SIG-M5 treated with dmso at 0.1 percent for 504 hours (cell line): ENCODE results near the gene PTK6.

Source experiments
- DNase-seq: peaks from one replicate; lab custom pipeline; 2025; ENCODE audit not compliant: unreplicated experiment; lab: John Stamatoyannopoulos, UW

PTK6 gene

DNA sequence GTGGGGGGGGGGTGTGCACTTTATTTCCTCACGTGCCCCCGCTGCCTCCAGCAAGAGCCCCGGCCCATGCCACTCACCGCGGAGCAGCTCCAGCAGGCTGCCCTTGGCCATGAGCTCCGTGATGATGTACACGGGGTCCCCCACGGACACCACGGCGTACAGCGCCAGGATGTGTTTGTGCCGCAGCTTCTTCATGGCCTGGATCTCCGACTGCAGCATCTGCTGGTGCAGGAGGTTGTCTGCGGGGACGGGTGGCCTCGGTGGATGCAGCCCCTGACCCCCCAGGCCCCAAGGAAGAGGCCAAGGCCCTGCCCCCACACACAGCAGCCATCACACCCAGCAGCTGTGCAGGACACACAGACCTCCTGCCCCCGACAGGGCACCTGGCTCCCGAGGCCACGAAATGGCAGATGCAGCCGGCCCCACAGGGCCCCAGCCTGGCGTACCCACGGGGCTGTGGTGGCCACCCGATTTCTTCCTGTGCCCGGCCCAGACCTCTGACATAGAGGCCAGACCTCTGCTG lies 4.7 kb downstream of the PTK6 start:
- no peak for DNase-seq

- DNase-seq = no peak
Measured at GRCh38 chr20:63531686-63532448, 5.3 kb downstream of the PTK6 start.

GRCh38 chr20:63530788-63531160 lies 6.4 kb downstream of the PTK6 start:
- DNase-seq = no peak

DNA sequence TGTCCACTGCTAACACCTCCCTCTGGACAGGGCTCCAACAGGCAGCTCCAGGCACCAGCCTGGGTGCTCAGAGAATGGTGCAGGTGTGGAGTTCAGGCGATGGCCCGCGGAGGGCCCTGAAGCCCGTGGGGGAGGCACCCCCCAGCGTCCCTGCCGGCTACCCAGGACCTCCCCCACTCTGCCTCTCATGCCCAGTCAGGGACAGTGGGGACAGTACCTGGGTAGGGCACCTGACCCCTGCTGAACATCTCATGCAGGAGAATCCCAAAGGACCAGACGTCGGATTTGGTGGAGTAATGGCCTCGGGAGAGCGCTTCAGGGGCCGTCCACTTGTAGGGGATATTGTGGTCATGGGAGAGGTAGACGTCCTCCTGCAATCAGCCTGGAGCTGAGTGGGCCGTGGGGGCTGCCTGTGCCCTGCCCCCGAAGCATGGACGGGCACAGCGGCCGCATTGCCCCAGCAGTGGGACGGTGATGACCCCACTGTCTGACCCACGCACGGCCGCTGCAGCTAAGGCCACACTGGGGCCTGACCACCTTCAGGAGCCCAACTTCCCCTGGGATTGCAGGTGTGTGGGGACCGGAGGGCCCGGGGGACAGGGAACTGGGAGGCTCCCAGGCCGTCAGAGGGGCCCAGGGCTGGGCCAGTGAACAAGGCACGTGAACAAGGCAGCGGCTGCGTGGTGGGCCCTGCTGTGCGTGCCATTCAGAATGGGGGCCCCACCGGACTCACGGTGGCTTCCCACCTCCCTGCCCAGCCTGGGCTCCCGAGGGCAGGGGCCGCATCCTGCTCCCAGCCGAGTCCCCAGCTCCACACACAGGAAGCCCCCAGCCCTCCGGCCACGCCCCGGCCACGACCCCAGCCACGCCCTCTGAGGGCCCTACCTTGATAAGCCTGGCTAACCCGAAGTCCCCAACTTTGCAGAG lies 7.1 kb downstream of the PTK6 start:
- no peak for DNase-seq

GRCh38 chr20:63529180-63529860 lies 7.9 kb downstream of the PTK6 start:
- no peak for DNase-seq

- no peak for DNase-seq
Measured at GRCh38 chr20:63527184-63527583, 10.0 kb downstream of the PTK6 start.

- DNase-seq = no peak
Measured at GRCh38 chr20:63525971-63526370, 11.2 kb downstream of the PTK6 start.

GRCh38 chr20:63525185-63525584 lies 12.0 kb downstream of the PTK6 start:
- DNase-seq = no peak

DNA sequence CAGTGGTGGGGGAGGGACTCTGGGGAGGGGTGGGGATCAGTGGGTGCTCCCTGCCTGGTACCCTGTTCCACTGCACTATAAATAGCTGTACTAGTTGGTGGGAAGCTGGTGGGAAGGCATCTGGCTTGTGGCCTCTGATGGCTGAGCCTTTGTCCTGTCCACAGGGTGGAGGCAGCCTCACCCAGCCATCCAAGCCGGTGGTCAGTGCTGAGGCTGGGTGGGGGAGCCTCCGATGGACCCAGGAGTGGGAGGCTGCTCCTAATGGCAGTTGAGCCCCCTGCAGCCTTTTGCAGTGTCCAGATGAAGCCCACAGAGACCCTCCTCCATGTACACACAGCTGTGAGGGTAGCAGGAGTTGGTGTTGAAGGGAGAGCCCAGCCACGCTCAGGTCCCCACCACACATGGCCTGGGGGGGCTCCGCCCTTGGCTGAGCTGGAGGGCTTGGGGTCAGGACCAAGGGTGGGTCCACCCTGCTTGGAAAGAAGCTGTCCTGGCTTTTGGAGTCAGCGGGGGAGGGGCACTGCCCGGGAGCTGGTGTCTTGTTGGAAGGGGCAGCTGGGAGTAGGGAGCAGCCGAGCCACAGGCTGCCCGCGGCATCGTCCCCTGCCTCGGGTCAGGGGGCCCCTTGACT lies 14.1 kb downstream of the PTK6 start:
- DNase-seq = no peak

- no peak for DNase-seq
Measured at GRCh38 chr20:63522091-63522868, 14.9 kb downstream of the PTK6 start.

DNA sequence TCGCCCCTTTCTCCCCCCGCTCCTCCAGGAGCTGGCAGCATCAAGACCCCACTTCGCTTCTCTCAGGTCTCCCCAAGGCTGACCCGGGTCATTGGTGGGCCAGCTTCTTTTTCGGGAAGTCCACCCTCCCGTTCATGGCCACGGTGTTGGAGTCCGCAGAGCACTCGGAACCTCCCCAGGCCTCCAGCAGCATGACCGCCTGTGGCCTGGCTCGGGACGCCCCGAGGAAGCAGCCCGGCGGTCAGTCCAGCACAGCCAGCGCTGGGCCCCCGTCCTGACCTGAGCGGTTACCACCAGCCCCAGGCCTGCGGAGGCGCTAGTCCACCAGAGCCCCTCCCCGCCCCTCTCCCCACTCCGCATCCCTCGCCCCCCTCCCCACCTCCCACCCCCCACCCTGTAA lies 15.6 kb downstream of the PTK6 start:
- DNase-seq = no peak

DNA sequence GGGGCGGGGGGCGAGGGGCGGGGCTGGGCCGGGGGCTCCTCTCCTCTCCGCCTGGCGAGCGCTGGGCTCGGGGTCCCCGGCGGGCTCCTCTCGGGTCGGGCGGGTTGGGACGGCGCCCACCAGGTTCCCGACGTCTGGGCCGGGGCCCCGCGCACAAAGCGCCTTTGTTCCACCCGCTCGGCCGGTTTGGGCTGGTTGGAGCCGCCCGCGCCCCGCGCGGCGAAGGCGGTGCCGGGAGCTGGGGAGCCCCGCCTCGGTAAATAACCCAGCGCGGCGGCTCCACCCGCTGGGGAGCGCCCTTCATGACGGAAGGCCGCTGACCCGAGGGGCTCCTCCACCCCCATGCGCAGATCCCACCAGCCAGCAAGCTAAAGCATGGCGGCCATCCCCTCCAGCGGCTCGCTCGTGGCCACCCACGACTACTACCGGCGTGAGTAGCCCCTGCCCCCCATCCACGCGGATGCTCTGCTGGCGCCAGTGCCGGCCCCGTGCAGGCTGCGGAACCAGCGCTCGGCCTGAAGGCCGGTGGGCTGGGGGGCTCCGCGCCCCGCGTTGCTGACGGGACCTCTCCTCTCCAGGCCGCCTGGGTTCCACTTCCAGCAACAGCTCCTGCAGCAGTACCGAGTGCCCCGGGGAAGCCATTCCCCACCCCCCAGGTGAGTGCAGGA lies 16.1 kb downstream of the PTK6 start:
- DNase-seq = peak; percentile 46

DNA sequence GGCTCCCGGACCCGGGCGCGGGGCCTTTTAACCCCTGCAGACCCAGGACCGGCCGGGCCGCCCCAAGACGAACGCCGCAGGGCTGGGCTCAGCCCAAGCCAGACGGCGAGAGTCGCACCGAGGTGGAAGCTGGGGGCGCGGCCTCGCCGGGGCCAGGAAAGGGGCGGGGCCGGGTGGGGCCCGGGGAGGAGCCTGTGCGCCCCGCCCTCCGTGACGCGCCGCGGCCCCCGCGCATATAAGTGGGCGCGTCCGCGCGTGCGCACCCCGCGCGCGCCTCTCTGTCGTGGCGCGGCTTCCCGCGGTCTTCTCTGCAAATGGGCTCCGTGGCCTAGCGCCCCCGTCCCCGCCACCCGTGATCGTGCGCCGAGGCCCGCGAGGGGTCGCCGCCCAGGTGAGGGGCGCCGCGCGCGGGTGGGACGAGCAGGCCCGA lies 16.7 kb downstream of the PTK6 start, which contains the start of gene PPDPF:
Gene PPDPF (plus strand): TSS at position 262 of the 430 bp plus-strand sequence. CDS start 544 bp downstream, outside the sequence.
- DNase-seq = peak; percentile 75

GRCh38 chr20:63519668-63520503 lies 17.3 kb downstream of the PTK6 start:
- peak; percentile 58 for DNase-seq

GRCh38 chr20:63518946-63519667 lies 18.1 kb downstream of the PTK6 start:
- no peak for DNase-seq

GRCh38 chr20:63518351-63518861 lies 18.8 kb downstream of the PTK6 start:
- DNase-seq = no peak
